Smooth muscle cell of the brain vasculature (primary cell): ENCODE data around the gene CARF.
"Not testable (repeated sequence)": the region's sequence is repeated elsewhere in the genome, so short reads cannot be mapped to it uniquely, and the experiment has no call there.

Experiments
- DNase-seq: peaks from one replicate; pipeline ENCODE4 v3.0.0-alpha.2; 2012; ENCODE audit warnings: low read depth, low spot score

CARF gene

GRCh38 chr2:202938960-202939359 lies 26.9 kb downstream of the CARF start:
- no peak for DNase-seq

- DNase-seq: no peak
Observed at GRCh38 chr2:202941771-202942170, 29.7 kb downstream of the CARF start.

GRCh38 chr2:202944408-202944807 lies 32.3 kb downstream of the CARF start:
- no peak for DNase-seq

GRCh38 chr2:202944816-202945215 lies 32.7 kb downstream of the CARF start:
- no peak for DNase-seq

- no peak for DNase-seq
Observed at GRCh38 chr2:202945497-202945896, 33.4 kb downstream of the CARF start.

- not testable (repeated sequence) for DNase-seq
Observed at GRCh38 chr2:202949333-202949732, 37.3 kb downstream of the CARF start.

GRCh38 chr2:202950592-202950991 lies 38.5 kb downstream of the CARF start:
- no peak for DNase-seq

- no peak for DNase-seq
Observed at GRCh38 chr2:202960524-202960923, 48.4 kb downstream of the CARF start.

GRCh38 chr2:202963712-202964111 lies 51.6 kb downstream of the CARF start:
- DNase-seq: no peak

GRCh38 chr2:202965810-202966460 lies 53.9 kb downstream of the CARF start:
- peak; percentile 12 for DNase-seq

GRCh38 chr2:202969404-202969803 lies 57.3 kb downstream of the CARF start:
- not testable (repeated sequence) for DNase-seq

GRCh38 chr2:202976809-202977208 lies 64.7 kb downstream of the CARF start:
- DNase-seq: no peak

- DNase-seq: no peak
Observed at GRCh38 chr2:202982779-202983491, 70.9 kb downstream of the CARF start.

- no peak for DNase-seq
Observed at GRCh38 chr2:202989749-202990148, 77.7 kb downstream of the CARF start.

GRCh38 chr2:202990501-202990900 lies 78.4 kb downstream of the CARF start:
- no peak for DNase-seq

GRCh38 chr2:202997113-202997512 lies 85.0 kb downstream of the CARF start:
- DNase-seq: not testable (repeated sequence)

- DNase-seq: no peak
Observed at GRCh38 chr2:203002054-203002821, 90.2 kb downstream of the CARF start.

GRCh38 chr2:203003716-203004115 lies 91.6 kb downstream of the CARF start:
- DNase-seq: no peak

GRCh38 chr2:203014456-203015199 lies 102.6 kb downstream of the CARF start, which contains the start of gene NBEAL1:
Gene NBEAL1, plus strand, starts transcription at chr2:203014875. Its CDS starts 1,510 bp downstream, at chr2:203016385.
- DNase-seq: peak; percentile 99

- DNase-seq: no peak
Observed at GRCh38 chr2:203016716-203017115, 104.6 kb downstream of the CARF start.

GRCh38 chr2:203018181-203018580 lies 106.1 kb downstream of the CARF start:
- DNase-seq: no peak

GRCh38 chr2:203019142-203019541 lies 107.1 kb downstream of the CARF start:
- no peak for DNase-seq
